Neural cell (in vitro differentiated cells): ENCODE data around the gene NPAS3. TPM values are rescaled to one million over a fixed set of nuclear protein-coding genes. Genes with fewer than 3 reads are reported as not detected.

Experiments used
- H2AFZ ChIP-seq: fragments of 200-600, 300-800 bp; sonication (generic), shearing (Covaris generic); 2 replicates; pipeline ENCODE4 v1.6.0; 2014; ENCODE audit warnings: low read depth, mild to moderate bottlenecking, antibody characterized with exemption, low read length, moderate library complexity
- H3F3A ChIP-seq: fragments of 200-600 bp; shearing (Covaris generic); 2 replicates; pipeline ENCODE4 v1.6.1; 2016; ENCODE audit warnings: mild to moderate bottlenecking, moderate library complexity, mixed read lengths, antibody characterized with exemption, low read length; ENCODE audit not compliant: insufficient read depth, poor library complexity, severe bottlenecking
- H3K27ac ChIP-seq: fragments of 200-600, 300-800 bp; sonication (generic), shearing (Covaris generic); 2 replicates; pipeline ENCODE4 v1.5.1; 2014; ENCODE audit warnings: mild to moderate bottlenecking, low read length, moderate library complexity
- H3K27me3 ChIP-seq: fragments of 300-800, 200-600 bp; sonication (generic), shearing (Covaris generic); 2 replicates; pipeline ENCODE4 v1.6.0; 2014; ENCODE audit warnings: mild to moderate bottlenecking, low read depth, low read length, moderate library complexity; ENCODE audit not compliant: insufficient read depth
- H3K36me3 ChIP-seq: fragments of 300-800, 200-600 bp; sonication (generic), shearing (Covaris generic); 2 replicates; pipeline ENCODE4 v1.5.1; 2014; ENCODE audit warnings: mild to moderate bottlenecking, antibody characterized with exemption, low read length, moderate library complexity; ENCODE audit not compliant: insufficient read depth
- H3K4me2 ChIP-seq: fragments of 300-800, 200-600 bp; sonication (generic), shearing (Covaris generic); 2 replicates; pipeline ENCODE4 v1.6.0; 2014; ENCODE audit warnings: mild to moderate bottlenecking, low read length
- H3K4me3 ChIP-seq: fragments of 300-800, 200-600 bp; sonication (generic), shearing (Covaris generic); 2 replicates; pipeline ENCODE4 v1.5.1; 2014; ENCODE audit warnings: mild to moderate bottlenecking, low read length, moderate library complexity
- H3K79me2 ChIP-seq: fragments of 200-600 bp; shearing (Covaris generic); replicated peaks from 2 replicates; pipeline ENCODE4 v1.6.0; 2014; ENCODE audit warnings: mild to moderate bottlenecking, low read length, moderate library complexity; ENCODE audit not compliant: insufficient read depth
- H3K9ac ChIP-seq: fragments of 300-800, 200-600 bp; sonication (generic), shearing (Covaris generic); 2 replicates; pipeline ENCODE4 v1.6.1; 2016; ENCODE audit warnings: mild to moderate bottlenecking, low read length, mixed read lengths
- H3K9me2 ChIP-seq: fragments of 200-600 bp; shearing (Covaris generic); 2 replicates; pipeline ENCODE4 v1.6.1; 2016; ENCODE audit warnings: mild to moderate bottlenecking, low read length, mixed read lengths; ENCODE audit not compliant: insufficient read depth
- H3K9me3 ChIP-seq: fragments of 200-600, 300-800 bp; sonication (generic), shearing (Covaris generic); 2 replicates; pipeline ENCODE4 v1.6.1; 2016; ENCODE audit warnings: mild to moderate bottlenecking, mixed run types, low read length, moderate library complexity, mixed read lengths
- H4K20me1 ChIP-seq: fragments of 200-600 bp; shearing (Covaris generic); 2 replicates; pipeline ENCODE4 v1.6.1; 2016; ENCODE audit warnings: mild to moderate bottlenecking, mixed run types; ENCODE audit not compliant: insufficient read depth
- EP300 ChIP-seq: fragments of 450-650 bp; conservative IDR thresholded peaks from 2 replicates; pipeline ENCODE4 v1.6.1; 2014; ENCODE audit warnings: antibody characterized with exemption, mild to moderate bottlenecking, moderate library complexity; ENCODE audit not compliant: poor library complexity, severe bottlenecking
- EZH2 ChIP-seq: fragments of 200-600, 300-800 bp; shearing (Covaris generic), sonication (generic); IDR thresholded peaks from 2 replicates; pipeline ENCODE4 v1.6.1; 2014; ENCODE audit warnings: antibody characterized with exemption, low read length, borderline replicate concordance, mild to moderate bottlenecking; ENCODE audit not compliant: insufficient read depth, poor library complexity, severe bottlenecking
- MXI1 ChIP-seq: fragments of 450-650 bp; conservative IDR thresholded peaks from 2 replicates; pipeline ENCODE4 v1.6.1; 2014; ENCODE audit warnings: antibody characterized with exemption, mild to moderate bottlenecking; ENCODE audit not compliant: poor library complexity, severe bottlenecking
- POLR2AphosphoS5 ChIP-seq: IDR thresholded peaks from 2 replicates; pipeline ENCODE4 v1.6.1; 2012
- RAD21 ChIP-seq: fragments of 450-650 bp; conservative IDR thresholded peaks from 2 replicates; pipeline ENCODE4 v1.6.1; 2014; ENCODE audit warnings: antibody characterized with exemption, mild to moderate bottlenecking, moderate library complexity
- SMC3 ChIP-seq: fragments of 450-650 bp; conservative IDR thresholded peaks from 2 replicates; pipeline ENCODE4 v1.6.1; 2014; ENCODE audit warnings: antibody characterized with exemption, mild to moderate bottlenecking, moderate library complexity; ENCODE audit not compliant: poor library complexity
- TAF1 ChIP-seq: IDR thresholded peaks from 2 replicates; pipeline ENCODE4 v1.6.1; 2012; ENCODE audit warnings: low read depth
- polyA plus RNA-seq: library from polyadenylated mRNA; depleted of rRNA; stranded (reverse); fragments of >200 nt; gene quantifications from 2 replicates; pipeline ENCODE4 v1.2.3, GENCODE V29; 2014
- TF ChIP-seq, protein P1 (sequence below): IDR thresholded peaks from 2 replicates; pipeline ENCODE4 v1.6.1; 2012; ENCODE audit warnings: borderline replicate concordance
- TF ChIP-seq, protein P2 (sequence below): fragments of 450-650 bp; IDR thresholded peaks from 2 replicates; pipeline ENCODE4 v1.5.1; 2014; ENCODE audit warnings: antibody characterized with exemption, mild to moderate bottlenecking, moderate library complexity; ENCODE audit not compliant: poor library complexity, severe bottlenecking

The NPAS3 gene
- polyA plus RNA-seq, 1 donor from 2014 or later, result 1.3 TPM

DNA sequence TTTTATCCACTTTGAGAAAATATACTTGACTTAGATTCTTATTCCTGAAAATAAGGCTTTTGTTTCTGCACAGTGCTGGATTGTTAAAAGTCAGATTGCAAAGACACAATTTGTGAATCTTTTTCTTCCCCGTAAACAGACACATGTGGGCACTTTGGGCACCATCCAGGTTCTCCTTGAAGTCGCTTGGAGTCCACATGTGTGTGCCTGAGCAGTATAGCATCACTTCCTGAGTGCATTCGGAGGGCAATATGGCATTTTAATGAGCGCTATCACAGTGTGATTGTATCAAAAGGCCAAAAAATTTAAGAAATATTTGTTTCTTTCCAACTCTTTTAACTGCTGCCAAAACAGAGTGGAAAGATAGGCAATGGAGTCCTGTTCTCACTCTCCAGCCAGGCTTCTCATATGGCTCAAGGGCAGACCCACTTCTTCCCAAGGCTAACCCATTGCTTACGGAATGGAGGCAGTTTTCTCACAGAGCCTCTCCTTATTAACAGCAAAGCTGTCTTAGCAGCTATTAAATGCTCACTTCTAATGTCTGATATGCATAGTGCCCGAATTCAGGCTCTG lies 615.1 kb downstream of the NPAS3 start:
- Histone ChIP-seq H4K20me1 (no peaks in the 10 kb centered on the region), H3K79me2 (no peaks in the 10 kb centered on the region), H3K36me3 (no peaks in the 10 kb centered on the region), H3K9me2 (no peaks in the 10 kb centered on the region), H3K27ac (no peak overlapping the region), H3K27me3 (no peaks in the 10 kb centered on the region), H3K9ac (no peak overlapping the region), H2AFZ (no peak overlapping the region), H3K4me3 (no peak overlapping the region), H3K9me3 (no peaks in the 10 kb centered on the region), H3K4me2 (no peak overlapping the region), H3F3A (no peaks in the 10 kb centered on the region)
- TF ChIP-seq MXI1 (no peak), POLR2AphosphoS5 (no peak), SMC3 (no peak), EZH2 (no peak), TAF1 (no peak), RAD21 (no peak), EP300 (no peak)
- TF ChIP-seq, protein P1, sequence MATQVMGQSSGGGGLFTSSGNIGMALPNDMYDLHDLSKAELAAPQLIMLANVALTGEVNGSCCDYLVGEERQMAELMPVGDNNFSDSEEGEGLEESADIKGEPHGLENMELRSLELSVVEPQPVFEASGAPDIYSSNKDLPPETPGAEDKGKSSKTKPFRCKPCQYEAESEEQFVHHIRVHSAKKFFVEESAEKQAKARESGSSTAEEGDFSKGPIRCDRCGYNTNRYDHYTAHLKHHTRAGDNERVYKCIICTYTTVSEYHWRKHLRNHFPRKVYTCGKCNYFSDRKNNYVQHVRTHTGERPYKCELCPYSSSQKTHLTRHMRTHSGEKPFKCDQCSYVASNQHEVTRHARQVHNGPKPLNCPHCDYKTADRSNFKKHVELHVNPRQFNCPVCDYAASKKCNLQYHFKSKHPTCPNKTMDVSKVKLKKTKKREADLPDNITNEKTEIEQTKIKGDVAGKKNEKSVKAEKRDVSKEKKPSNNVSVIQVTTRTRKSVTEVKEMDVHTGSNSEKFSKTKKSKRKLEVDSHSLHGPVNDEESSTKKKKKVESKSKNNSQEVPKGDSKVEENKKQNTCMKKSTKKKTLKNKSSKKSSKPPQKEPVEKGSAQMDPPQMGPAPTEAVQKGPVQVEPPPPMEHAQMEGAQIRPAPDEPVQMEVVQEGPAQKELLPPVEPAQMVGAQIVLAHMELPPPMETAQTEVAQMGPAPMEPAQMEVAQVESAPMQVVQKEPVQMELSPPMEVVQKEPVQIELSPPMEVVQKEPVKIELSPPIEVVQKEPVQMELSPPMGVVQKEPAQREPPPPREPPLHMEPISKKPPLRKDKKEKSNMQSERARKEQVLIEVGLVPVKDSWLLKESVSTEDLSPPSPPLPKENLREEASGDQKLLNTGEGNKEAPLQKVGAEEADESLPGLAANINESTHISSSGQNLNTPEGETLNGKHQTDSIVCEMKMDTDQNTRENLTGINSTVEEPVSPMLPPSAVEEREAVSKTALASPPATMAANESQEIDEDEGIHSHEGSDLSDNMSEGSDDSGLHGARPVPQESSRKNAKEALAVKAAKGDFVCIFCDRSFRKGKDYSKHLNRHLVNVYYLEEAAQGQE, result no peak
- TF ChIP-seq, protein P2, sequence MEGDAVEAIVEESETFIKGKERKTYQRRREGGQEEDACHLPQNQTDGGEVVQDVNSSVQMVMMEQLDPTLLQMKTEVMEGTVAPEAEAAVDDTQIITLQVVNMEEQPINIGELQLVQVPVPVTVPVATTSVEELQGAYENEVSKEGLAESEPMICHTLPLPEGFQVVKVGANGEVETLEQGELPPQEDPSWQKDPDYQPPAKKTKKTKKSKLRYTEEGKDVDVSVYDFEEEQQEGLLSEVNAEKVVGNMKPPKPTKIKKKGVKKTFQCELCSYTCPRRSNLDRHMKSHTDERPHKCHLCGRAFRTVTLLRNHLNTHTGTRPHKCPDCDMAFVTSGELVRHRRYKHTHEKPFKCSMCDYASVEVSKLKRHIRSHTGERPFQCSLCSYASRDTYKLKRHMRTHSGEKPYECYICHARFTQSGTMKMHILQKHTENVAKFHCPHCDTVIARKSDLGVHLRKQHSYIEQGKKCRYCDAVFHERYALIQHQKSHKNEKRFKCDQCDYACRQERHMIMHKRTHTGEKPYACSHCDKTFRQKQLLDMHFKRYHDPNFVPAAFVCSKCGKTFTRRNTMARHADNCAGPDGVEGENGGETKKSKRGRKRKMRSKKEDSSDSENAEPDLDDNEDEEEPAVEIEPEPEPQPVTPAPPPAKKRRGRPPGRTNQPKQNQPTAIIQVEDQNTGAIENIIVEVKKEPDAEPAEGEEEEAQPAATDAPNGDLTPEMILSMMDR, result no peak

DNA sequence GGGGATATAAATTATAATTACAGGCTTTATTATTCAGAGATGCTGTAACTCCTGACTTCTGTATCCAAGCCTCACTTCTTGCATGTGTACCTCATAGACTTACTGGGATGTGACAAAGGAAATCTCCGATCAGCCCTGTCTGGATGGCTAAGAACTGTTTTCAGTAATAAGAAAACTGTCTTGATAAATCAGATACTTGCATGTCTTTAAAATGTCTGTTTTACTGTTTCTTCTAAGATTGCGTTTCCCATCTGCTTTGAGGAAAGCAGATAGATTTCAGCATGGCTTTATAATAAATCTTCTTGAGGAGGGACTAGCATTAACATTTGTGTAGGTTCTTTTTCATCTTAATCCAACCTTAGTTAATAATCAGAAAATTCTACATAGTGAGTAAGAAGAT lies 616.3 kb downstream of the NPAS3 start:
- Histone ChIP-seq H3K36me3 (no peaks in the 10 kb centered on the region), H3F3A (no peaks in the 10 kb centered on the region), H3K4me2 (no peak overlapping the region), H3K4me3 (no peak overlapping the region), H3K9me2 (no peaks in the 10 kb centered on the region), H4K20me1 (no peaks in the 10 kb centered on the region), H3K79me2 (no peaks in the 10 kb centered on the region), H3K9ac (no peak overlapping the region), H3K27me3 (no peaks in the 10 kb centered on the region), H2AFZ (no peak overlapping the region), H3K9me3 (no peaks in the 10 kb centered on the region), H3K27ac (no peak overlapping the region)
- TF ChIP-seq, protein P1, result no peak
- TF ChIP-seq EP300 (no peak), EZH2 (no peak), MXI1 (no peak), SMC3 (no peak), TAF1 (no peak), RAD21 (no peak), POLR2AphosphoS5 (no peak)
- TF ChIP-seq, protein P2, result no peak
